HUES64 (cell line): Measurements from ENCODE around the gene RPP25L.
"Not testable (repeated sequence)": the region's sequence is repeated elsewhere in the genome, so short reads cannot be mapped to it uniquely, and the experiment has no call there.

Source experiments
- H3K27ac ChIP-seq: 2 replicates; pipeline ENCODE4 v1.7.0; 2013; ENCODE audit warnings: low read depth, low read length, inconsistent platforms
- H3K27me3 ChIP-seq: 2 replicates; pipeline ENCODE4 v1.6.1; 2013; ENCODE audit warnings: mild to moderate bottlenecking, low read length; ENCODE audit not compliant: insufficient read depth
- H3K36me3 ChIP-seq: 2 replicates; pipeline ENCODE4 v1.6.1; 2013; ENCODE audit warnings: mild to moderate bottlenecking, low read length; ENCODE audit not compliant: insufficient read depth
- H3K4me1 ChIP-seq: 2 replicates; pipeline ENCODE4 v1.6.1; 2013; ENCODE audit warnings: mild to moderate bottlenecking, low read length, moderate library complexity; ENCODE audit not compliant: insufficient read depth
- H3K4me3 ChIP-seq: 2 replicates; pipeline ENCODE4 v1.5.1; 2013; ENCODE audit warnings: mild to moderate bottlenecking, low read length, moderate library complexity
- H3K9ac ChIP-seq: 2 replicates; pipeline ENCODE4 v1.6.1; 2013; ENCODE audit warnings: mild to moderate bottlenecking, low read depth, low read length
- H3K9me3 ChIP-seq: 2 replicates; pipeline ENCODE4 v1.6.1; 2013; ENCODE audit warnings: low read depth, low read length; ENCODE audit not compliant: insufficient read depth
- WGBS: fragments of 150-250, 120-280 bp; methylation state at CpG from one replicate; pipeline ENCODE4 v1.1.7; 2013; ENCODE audit warnings: missing lambda C conversion rate; 5-methylcytosine and 5-hydroxymethylcytosine counted together

RPP25L gene

DNA sequence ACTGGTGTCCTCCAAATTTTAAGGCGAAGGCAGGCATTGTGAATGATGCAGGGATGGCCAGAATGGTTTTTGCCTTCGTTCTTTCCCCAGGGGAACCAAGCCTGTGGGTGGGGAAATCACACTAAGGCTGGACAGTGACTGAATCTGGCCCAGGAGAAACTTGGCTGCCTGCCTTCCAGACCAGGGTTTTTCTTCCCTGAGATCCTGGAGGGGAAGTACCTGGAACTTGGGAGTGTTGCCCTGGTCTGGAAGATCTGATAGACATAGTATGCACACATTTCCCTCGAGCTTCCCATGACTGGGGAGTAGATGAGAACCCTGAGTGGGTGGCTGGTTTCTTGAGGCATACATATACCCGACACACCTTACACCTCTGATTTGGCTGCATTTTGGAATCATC, 39.4 kb upstream of the RPP25L start:
- peak overlapping the region; percentile 45; the same call in 1 of the 2 replicates for H3K9ac ChIP-seq
- H3K27me3 ChIP-seq, result no peaks in the 10 kb centered on the region
- 86% methylated on average over 4 of the region's 4 CpGs for WGBS
- H3K36me3 ChIP-seq, result peaks cover 24% of the 10 kb centered on the region
- H3K4me3 ChIP-seq, result peak overlapping the region; percentile 57
- no peaks in the 10 kb centered on the region for H3K9me3 ChIP-seq
- H3K27ac ChIP-seq, result no peak overlapping the region
- peaks cover 28% of the 10 kb centered on the region for H3K4me1 ChIP-seq

DNA sequence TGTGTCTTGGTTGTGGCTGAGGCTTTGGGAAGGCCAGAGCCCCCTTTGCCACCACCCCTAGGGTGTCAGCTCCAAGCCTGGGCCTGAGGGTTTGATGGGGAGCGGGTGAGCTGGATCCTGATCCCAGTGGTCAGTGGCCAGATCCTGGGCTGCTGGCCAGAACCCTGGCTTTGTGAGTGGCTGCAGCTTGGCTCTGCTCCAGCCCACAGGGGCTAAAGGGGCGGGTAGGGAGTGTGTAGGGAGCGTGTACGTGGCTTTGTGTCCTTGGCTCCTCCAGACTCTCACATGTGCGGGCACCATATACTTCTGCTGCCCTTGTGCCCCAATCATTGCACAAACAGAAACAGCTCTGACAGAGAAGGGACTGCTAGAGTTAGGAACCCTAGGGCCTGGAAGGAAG, 38.9 kb upstream of the RPP25L start:
- no peak overlapping the region for H3K27ac ChIP-seq
- H3K9ac ChIP-seq, result no peak overlapping the region
- H3K36me3 ChIP-seq, result peaks cover 24% of the 10 kb centered on the region
- H3K9me3 ChIP-seq, result no peaks in the 10 kb centered on the region
- 90% methylated on average over 5 of the region's 5 CpGs for WGBS
- peaks cover 32% of the 10 kb centered on the region for H3K4me1 ChIP-seq
- H3K27me3 ChIP-seq, result no peaks in the 10 kb centered on the region
- H3K4me3 ChIP-seq, result no peak overlapping the region

DNA sequence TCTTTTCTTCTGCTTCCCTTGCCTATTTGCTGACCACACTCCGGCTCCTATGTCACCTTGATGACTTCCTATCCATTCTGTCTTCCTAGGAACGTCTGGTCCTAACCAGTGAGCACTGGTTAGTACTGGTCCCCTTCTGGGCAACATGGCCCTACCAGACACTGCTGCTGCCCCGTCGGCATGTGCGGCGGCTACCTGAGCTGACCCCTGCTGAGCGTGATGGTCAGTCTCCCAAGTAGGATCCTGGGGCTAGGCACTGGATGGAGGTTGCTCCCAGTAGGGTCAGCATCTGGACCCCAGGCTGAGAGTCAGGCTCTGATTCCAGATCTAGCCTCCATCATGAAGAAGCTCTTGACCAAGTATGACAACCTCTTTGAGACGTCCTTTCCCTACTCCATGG, 36.8 kb upstream of the RPP25L start:
- no peaks in the 10 kb centered on the region for H3K27me3 ChIP-seq
- peaks cover 24% of the 10 kb centered on the region for H3K36me3 ChIP-seq
- no peak overlapping the region for H3K27ac ChIP-seq
- 95% methylated on average over 8 of the region's 8 CpGs for WGBS
- H3K9me3 ChIP-seq, result no peaks in the 10 kb centered on the region
- H3K4me3 ChIP-seq, result no peak overlapping the region
- H3K4me1 ChIP-seq, result peaks cover 33% of the 10 kb centered on the region
- H3K9ac ChIP-seq, result no peak overlapping the region

DNA sequence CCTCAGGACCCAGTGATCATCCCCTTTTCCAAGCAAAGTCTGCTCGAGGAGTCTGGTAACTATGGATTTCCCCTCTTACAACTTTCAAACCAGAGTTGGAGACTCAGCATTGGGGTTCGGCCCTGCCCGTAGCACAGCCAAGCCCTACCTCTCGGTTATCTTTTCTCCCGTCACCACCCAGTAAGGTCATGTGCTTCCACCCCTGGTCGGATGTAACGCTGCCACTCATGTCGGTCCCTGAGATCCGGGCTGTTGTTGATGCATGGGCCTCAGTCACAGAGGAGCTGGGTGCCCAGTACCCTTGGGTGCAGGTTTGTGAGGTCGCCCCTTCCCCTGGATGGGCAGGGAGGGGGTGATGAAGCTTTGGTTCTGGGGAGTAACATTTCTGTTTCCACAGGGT, 35.8 kb upstream of the RPP25L start:
- Histone ChIP-seq H3K27me3 (no peaks in the 10 kb centered on the region), H3K4me3 (peak overlapping the region; percentile 91), H3K9ac (peak overlapping the region; percentile 79), H3K27ac (no peak overlapping the region), H3K36me3 (peaks cover 24% of the 10 kb centered on the region), H3K9me3 (no peaks in the 10 kb centered on the region), H3K4me1 (peaks cover 24% of the 10 kb centered on the region)
- WGBS, result 86% methylated on average over 10 of the region's 10 CpGs

DNA sequence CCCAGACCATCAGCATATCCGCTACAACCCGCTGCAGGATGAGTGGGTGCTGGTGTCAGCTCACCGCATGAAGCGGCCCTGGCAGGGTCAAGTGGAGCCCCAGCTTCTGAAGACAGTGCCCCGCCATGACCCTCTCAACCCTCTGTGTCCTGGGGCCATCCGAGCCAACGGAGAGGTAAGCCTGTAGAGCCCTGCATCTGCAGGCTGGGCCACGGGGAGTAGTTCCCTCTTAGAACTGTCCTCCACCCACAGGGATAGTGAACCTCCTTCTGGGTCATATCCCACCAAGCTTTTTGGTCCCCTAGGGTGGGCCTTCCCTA, 35.1 kb upstream of the RPP25L start:
- Histone ChIP-seq H3K9me3 (no peaks in the 10 kb centered on the region), H3K9ac (peak overlapping the region; percentile 79), H3K27ac (peak overlapping the region; percentile 84; the same call in 1 of the 2 replicates), H3K4me1 (peaks cover 19% of the 10 kb centered on the region), H3K27me3 (no peaks in the 10 kb centered on the region), H3K4me3 (peak overlapping the region; percentile 91), H3K36me3 (peaks cover 24% of the 10 kb centered on the region)
- 9% methylated on average over 8 of the region's 8 CpGs for WGBS

DNA sequence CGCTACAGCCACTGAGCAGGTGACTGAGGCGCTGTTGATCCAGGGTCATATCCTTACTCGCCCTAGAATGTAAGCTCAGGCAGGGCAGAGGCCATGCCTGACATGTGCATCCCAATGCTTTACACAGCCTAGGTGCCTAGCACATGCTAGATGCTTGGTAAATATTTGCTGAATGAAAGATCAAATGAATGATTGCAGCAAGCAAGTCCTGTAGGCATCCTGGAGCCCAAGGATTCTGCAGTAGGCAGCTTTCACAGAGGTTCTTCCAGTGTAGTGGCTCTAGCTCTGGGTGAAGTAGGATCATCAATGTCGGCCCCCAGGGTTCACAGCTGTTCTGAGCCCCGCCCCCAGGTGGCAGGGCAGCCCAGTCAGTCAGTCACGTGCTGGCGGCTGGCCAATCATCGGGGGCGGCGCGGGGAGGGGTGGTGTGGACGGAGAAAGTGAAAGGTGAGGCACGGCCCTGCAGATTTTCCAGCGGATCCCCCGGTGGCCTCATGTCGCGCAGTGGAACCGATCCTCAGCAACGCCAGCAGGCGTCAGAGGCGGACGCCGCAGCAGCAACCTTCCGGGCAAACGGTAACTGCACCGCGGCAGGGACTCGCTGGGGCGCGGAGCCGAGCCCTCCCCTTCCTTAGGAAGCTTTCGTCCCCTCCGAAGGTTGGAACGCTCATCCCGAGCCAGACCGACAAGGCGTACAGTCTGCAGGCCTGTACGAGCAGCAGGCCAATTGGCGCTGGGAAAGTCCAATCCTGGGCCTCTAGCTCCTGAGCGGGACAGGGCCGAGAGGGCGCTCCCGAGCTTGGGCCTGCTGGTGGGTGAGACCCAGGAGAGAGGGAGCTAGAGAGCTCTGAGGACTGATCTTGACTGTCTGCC, 34.5 kb upstream of the RPP25L start, which contains the start of gene GALT:
TSS of gene GALT (plus strand) at position 465 of the 873 bp plus-strand sequence. CDS start at position 495, 30 bp downstream.
- no peaks in the 10 kb centered on the region for H3K9me3 ChIP-seq
- peak within 1 kb of the TSS; percentile 79 for H3K9ac ChIP-seq
- peak within 1 kb of the TSS; percentile 84 for H3K27ac ChIP-seq
- no peaks in the 10 kb centered on the region for H3K27me3 ChIP-seq
- WGBS, result 7% methylated on average over 43 of the region's 43 CpGs
- H3K4me1 ChIP-seq, result peaks cover 19% of the 10 kb centered on the region
- peak within 1 kb of the TSS; percentile 91 for H3K4me3 ChIP-seq
- peaks cover 24% of the 10 kb centered on the region for H3K36me3 ChIP-seq

DNA sequence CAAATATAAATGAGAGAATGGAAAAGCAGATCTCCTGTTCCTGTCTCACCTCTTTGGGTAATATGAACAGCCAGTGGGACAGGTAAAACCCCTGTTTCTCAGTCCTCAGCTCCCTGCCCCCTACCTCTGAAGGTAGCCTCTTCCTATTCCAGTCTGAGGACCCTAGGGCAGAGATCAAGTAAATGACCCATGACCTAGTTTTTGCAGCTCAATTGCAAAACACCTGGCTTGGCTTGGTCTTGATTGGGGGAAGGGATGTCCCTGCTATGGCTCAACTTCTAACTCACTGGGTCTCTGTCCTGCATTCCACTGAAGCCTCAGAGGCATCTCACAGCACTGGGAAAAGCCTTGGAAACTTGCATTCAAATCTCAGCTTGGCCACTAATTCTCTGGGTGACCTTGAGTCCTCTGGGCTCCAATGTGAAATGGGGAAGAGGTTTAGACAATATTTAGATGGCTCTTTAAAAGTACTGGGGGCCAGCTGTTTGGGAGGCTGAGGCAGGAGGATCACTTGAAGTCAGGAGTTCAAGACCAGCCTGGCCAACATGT, 32.9 kb upstream of the RPP25L start:
- Histone ChIP-seq H3K27ac (peak overlapping the region; percentile 63; the same call in 1 of the 2 replicates), H3K36me3 (peaks cover 17% of the 10 kb centered on the region), H3K9me3 (no peaks in the 10 kb centered on the region), H3K4me3 (no peak overlapping the region), H3K9ac (no peak overlapping the region), H3K27me3 (no peaks in the 10 kb centered on the region), H3K4me1 (peaks cover 19% of the 10 kb centered on the region)

DNA sequence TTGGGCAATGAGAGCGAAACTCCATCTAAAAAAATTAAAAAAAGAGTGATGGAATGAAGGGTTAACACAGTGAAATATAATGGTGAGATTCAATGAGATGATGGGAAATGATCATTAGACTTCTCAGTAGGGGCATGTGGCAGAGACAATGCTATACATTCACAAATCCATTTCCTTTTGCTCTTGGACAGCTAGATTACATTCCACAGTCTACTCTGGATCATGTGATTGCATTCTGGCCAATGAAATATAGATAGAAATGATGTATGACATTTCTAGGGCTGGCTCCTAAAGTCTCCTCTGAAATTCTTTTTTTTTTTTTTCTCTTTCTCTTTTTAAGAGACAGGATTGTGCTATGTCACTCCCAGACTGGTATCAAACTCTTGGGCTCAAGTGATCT, 30.8 kb upstream of the RPP25L start:
- no peaks in the 10 kb centered on the region for H3K9me3 ChIP-seq
- H3K4me3 ChIP-seq, result no peak overlapping the region
- H3K27me3 ChIP-seq, result peaks cover 2% of the 10 kb centered on the region; the same call in 1 of the 2 replicates
- H3K27ac ChIP-seq, result no peak overlapping the region
- WGBS, result 85% methylated on average over 1 of the region's 1 CpG
- H3K36me3 ChIP-seq, result no peaks in the 10 kb centered on the region
- H3K9ac ChIP-seq, result no peak overlapping the region
- peaks cover 22% of the 10 kb centered on the region for H3K4me1 ChIP-seq

DNA sequence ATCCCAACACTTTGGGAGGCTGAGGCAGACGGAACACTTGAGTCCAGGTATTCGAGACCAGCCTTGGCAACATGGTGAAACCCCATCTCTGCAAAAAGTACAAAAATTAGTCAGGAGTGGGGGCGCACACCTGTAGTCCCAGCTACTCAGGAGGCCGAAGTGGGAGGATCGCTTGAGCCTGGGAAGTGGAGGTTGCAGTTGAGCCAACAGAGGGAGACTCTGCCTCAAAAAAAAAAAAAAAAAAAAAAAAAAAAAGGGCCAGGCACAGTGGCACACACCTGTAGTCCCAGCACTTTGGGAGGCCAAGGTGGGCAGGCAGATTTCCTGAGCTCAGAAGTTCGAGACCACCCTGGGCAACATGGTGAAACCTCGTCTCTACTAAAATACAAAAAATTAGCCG, 27.4 kb upstream of the RPP25L start:
- WGBS, result 93% methylated on average over 8 of the region's 8 CpGs
- not testable (repeated sequence) for H3K36me3 ChIP-seq, H3K4me1 ChIP-seq, H3K9ac ChIP-seq, H3K4me3 ChIP-seq, H3K27ac ChIP-seq, H3K27me3 ChIP-seq, H3K9me3 ChIP-seq

DNA sequence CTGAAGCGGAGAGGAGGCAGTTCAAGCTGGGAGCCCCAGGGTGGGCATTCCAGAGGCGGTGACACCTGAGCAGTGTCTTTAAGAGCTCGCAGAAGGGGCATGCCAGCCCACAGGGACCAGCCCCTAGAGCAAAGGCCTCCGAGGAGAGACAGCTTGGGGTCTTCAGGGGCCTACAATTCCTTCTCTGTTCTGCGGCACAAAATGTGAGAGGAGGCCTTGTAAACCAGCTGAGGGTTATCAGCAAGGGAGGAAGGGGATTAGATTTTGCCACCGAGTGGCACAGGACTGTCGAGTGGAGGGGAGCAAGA, 26.2 kb upstream of the RPP25L start:
- Histone ChIP-seq H3K36me3 (peaks cover 8% of the 10 kb centered on the region), H3K9ac (no peak overlapping the region; the same call in 1 of the 2 replicates), H3K4me1 (peaks cover 8% of the 10 kb centered on the region; the same call in 1 of the 2 replicates), H3K4me3 (peak overlapping the region; percentile 74), H3K27me3 (peaks cover 10% of the 10 kb centered on the region), H3K27ac (peak overlapping the region; percentile 55; the same call in 1 of the 2 replicates), H3K9me3 (no peaks in the 10 kb centered on the region)
- 22% methylated on average over 7 of the region's 7 CpGs for WGBS

DNA sequence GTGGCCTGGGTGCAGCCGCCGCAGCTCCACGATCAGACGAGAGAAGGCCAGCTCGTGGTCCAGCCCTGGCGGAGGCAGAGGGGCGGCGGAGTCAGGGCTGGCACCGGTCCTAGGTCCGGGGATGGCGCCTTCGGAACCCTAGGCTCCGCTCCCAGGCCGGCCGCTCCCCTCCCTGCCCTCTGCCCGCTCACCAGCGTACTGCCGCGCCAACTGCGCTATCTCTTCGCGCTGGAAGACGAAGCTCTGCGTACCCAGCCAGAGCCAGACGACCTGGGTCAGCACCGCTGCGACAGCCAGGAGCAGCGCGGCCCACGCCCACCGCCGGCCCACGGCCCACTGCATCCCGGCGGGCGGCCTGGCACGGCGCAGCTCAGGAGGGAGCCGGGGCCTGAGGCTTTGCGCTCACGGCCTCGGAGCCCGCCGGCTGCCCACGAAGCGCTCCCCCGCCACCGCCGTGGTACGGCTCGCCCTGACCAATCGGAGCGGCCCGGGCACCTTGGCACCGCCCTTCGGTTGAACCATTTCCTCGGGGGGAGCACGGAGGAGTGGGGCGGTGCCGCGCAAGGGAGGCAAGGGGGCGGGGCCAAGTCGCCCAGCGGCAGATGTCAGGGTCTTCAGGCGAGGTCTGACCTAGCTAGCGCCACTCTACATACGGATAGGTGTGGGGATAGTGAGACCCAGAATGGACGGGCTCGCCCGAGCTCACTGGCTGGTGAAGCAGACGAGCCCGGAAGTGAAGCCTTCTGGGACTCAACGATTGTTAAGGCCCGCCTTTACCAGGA, 25.6 kb upstream of the RPP25L start, which contains the start of gene SIGMAR1:
TSS of gene SIGMAR1 (minus strand) at position 432 of the 782 bp plus-strand sequence. CDS start at position 342, 90 bp downstream.
- Histone ChIP-seq H3K9me3 (no peaks in the 10 kb centered on the region), H3K9ac (peak within 1 kb of the TSS; percentile 74), H3K4me3 (peak within 1 kb of the TSS; percentile 74), H3K4me1 (peaks cover 8% of the 10 kb centered on the region; the same call in 1 of the 2 replicates), H3K27ac (peak within 1 kb of the TSS; percentile 55), H3K36me3 (peaks cover 8% of the 10 kb centered on the region), H3K27me3 (peaks cover 12% of the 10 kb centered on the region)
- WGBS, result under 1% methylated on average over 74 of the region's 74 CpGs
